ENCODE measurements around the gene NRF1.
"Not testable (repeated sequence)": the region's sequence is repeated elsewhere in the genome, so short reads cannot be mapped to it uniquely, and the experiment has no call there.

Gene NRF1

DNA sequence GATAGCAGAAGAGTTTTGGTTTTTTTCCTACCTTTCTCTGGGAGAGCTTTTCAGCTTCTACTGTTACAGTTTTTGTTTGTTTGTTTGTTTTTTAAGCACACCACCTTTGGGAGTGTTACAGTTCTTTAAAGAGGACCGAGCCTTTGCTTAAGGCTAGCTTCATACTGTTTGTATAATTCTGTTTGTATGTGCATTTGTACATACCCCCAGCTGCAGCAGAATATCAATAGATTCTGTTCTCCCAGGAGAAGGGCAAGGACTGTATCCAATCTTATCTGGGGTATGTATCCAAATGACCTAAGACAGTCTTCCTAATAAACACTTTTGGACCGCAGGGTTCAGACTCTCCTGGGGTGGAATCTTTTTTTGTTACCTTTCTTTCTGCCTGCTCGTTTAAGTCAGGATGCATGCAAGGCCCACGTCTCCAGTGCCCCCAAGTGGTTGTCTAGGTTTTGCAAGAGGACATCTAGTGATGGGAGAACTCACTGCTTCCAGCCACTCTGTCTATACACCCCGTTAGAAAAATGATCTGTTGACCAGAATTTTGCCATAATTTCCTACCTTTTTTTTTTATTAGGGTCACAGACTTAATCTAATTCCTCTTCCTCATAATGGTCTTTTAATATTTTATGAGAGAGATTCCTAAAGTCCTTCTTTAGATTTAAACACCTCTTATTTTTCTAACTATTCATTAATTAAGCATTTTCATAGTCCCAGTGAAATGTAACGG lies 23.9 kb downstream of the NRF1 start:
- H3K27me3 ChIP-seq (ENCODE audit: control insufficient read depth, insufficient read depth, low read length), result peaks cover 16% of the 10 kb centered on the region
- no peaks in the 10 kb centered on the region for H3K9me3 ChIP-seq (ENCODE audit: control insufficient read depth, low read depth, low read length)
- H3K4me3 ChIP-seq (ENCODE audit: low read length), result no peak overlapping the region
- H3K36me3 ChIP-seq (ENCODE audit: control insufficient read depth, low read depth, low read length), result no peaks in the 10 kb centered on the region
- H3K4me1 ChIP-seq (ENCODE audit: control insufficient read depth, low read depth, low read length), result peaks cover 6% of the 10 kb centered on the region
- no peak overlapping the region for H3K27ac ChIP-seq (ENCODE audit: low read length)
- H3K9ac ChIP-seq (ENCODE audit: low read length), result no peak overlapping the region

GRCh38 chr7:129636030-129636550 lies 24.6 kb downstream of the NRF1 start:
- not testable (repeated sequence) for H3K4me1 ChIP-seq (ENCODE audit: control insufficient read depth, low read depth, low read length); H3K27ac ChIP-seq (ENCODE audit: low read length); H3K9me3 ChIP-seq (ENCODE audit: control insufficient read depth, low read depth, low read length); H3K36me3 ChIP-seq (ENCODE audit: control insufficient read depth, low read depth, low read length); H3K4me3 ChIP-seq (ENCODE audit: low read length); H3K27me3 ChIP-seq (ENCODE audit: control insufficient read depth, insufficient read depth, low read length); H3K9ac ChIP-seq (ENCODE audit: low read length)

GRCh38 chr7:129636641-129637040 lies 25.1 kb downstream of the NRF1 start:
- Histone ChIP-seq H3K4me1 (ENCODE audit: control insufficient read depth, low read depth, low read length) (peaks cover 5% of the 10 kb centered on the region), H3K9me3 (ENCODE audit: control insufficient read depth, low read depth, low read length) (no peaks in the 10 kb centered on the region), H3K9ac (ENCODE audit: low read length) (no peak overlapping the region), H3K27me3 (ENCODE audit: control insufficient read depth, insufficient read depth, low read length) (peaks cover 4% of the 10 kb centered on the region), H3K27ac (ENCODE audit: low read length) (no peak overlapping the region), H3K36me3 (ENCODE audit: control insufficient read depth, low read depth, low read length) (no peaks in the 10 kb centered on the region), H3K4me3 (ENCODE audit: low read length) (no peak overlapping the region)

GRCh38 chr7:129640400-129640799 lies 28.9 kb downstream of the NRF1 start:
- Histone ChIP-seq H3K9ac (ENCODE audit: low read length) (no peak overlapping the region), H3K27ac (ENCODE audit: low read length) (no peak overlapping the region), H3K9me3 (ENCODE audit: control insufficient read depth, low read depth, low read length) (no peaks in the 10 kb centered on the region), H3K36me3 (ENCODE audit: control insufficient read depth, low read depth, low read length) (no peaks in the 10 kb centered on the region), H3K4me1 (ENCODE audit: control insufficient read depth, low read depth, low read length) (peaks cover 12% of the 10 kb centered on the region), H3K4me3 (ENCODE audit: low read length) (no peak overlapping the region), H3K27me3 (ENCODE audit: control insufficient read depth, insufficient read depth, low read length) (no peaks in the 10 kb centered on the region)

GRCh38 chr7:129642871-129643549 lies 31.5 kb downstream of the NRF1 start:
- H3K9ac ChIP-seq (ENCODE audit: low read length), result no peak overlapping the region
- no peaks in the 10 kb centered on the region for H3K27me3 ChIP-seq (ENCODE audit: control insufficient read depth, insufficient read depth, low read length)
- H3K27ac ChIP-seq (ENCODE audit: low read length), result no peak overlapping the region
- no peaks in the 10 kb centered on the region for H3K36me3 ChIP-seq (ENCODE audit: control insufficient read depth, low read depth, low read length)
- peaks cover 22% of the 10 kb centered on the region for H3K4me1 ChIP-seq (ENCODE audit: control insufficient read depth, low read depth, low read length)
- H3K9me3 ChIP-seq (ENCODE audit: control insufficient read depth, low read depth, low read length), result no peaks in the 10 kb centered on the region
- H3K4me3 ChIP-seq (ENCODE audit: low read length), result no peak overlapping the region

- H3K4me3 ChIP-seq (ENCODE audit: low read length), result no peak overlapping the region
- H3K9me3 ChIP-seq (ENCODE audit: control insufficient read depth, low read depth, low read length), result no peaks in the 10 kb centered on the region
- peaks cover 22% of the 10 kb centered on the region for H3K4me1 ChIP-seq (ENCODE audit: control insufficient read depth, low read depth, low read length)
- H3K36me3 ChIP-seq (ENCODE audit: control insufficient read depth, low read depth, low read length), result no peaks in the 10 kb centered on the region
- H3K27ac ChIP-seq (ENCODE audit: low read length), result no peak overlapping the region
- H3K9ac ChIP-seq (ENCODE audit: low read length), result no peak overlapping the region
- no peaks in the 10 kb centered on the region for H3K27me3 ChIP-seq (ENCODE audit: control insufficient read depth, insufficient read depth, low read length)
Observed at GRCh38 chr7:129643550-129644170, 32.1 kb downstream of the NRF1 start.

DNA sequence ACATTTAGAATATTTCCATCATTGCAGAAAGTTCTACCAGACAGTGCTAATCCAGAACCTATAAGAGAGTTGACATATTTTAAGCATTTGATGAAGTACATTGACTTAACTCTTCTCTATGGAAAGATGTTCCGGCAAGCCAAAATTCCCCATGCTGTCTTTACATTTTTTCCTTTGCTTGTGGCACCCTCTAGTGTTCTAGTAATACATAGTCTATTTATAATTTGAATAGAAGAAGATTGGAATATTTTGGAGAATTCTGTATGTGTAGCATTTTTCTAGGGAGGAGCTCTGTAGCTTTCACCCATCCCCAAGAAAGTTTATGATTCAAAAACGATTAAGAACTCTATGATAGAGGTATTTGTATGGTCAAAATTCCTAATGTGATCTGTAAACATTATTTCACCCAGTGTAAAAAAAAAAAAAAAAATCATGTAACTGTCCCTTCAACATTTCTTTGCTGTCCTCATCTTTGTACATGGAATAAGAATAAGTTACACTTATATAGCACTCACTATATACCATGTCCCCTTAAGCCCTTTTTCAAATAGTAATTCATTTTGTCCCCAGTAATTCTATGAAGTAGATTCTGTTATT lies 33.2 kb downstream of the NRF1 start:
- H3K9me3 ChIP-seq (ENCODE audit: control insufficient read depth, low read depth, low read length), result no peaks in the 10 kb centered on the region
- no peaks in the 10 kb centered on the region for H3K27me3 ChIP-seq (ENCODE audit: control insufficient read depth, insufficient read depth, low read length)
- no peak overlapping the region for H3K27ac ChIP-seq (ENCODE audit: low read length)
- no peak overlapping the region for H3K4me3 ChIP-seq (ENCODE audit: low read length)
- peaks cover 31% of the 10 kb centered on the region for H3K4me1 ChIP-seq (ENCODE audit: control insufficient read depth, low read depth, low read length)
- no peaks in the 10 kb centered on the region for H3K36me3 ChIP-seq (ENCODE audit: control insufficient read depth, low read depth, low read length)
- no peak overlapping the region for H3K9ac ChIP-seq (ENCODE audit: low read length)

GRCh38 chr7:129646369-129647021 lies 35.0 kb downstream of the NRF1 start:
- H3K4me3 ChIP-seq (ENCODE audit: low read length), result peak overlapping the region; percentile 4
- no peak overlapping the region for H3K27ac ChIP-seq (ENCODE audit: low read length)
- peaks cover 39% of the 10 kb centered on the region for H3K4me1 ChIP-seq (ENCODE audit: control insufficient read depth, low read depth, low read length)
- no peaks in the 10 kb centered on the region for H3K9me3 ChIP-seq (ENCODE audit: control insufficient read depth, low read depth, low read length)
- H3K9ac ChIP-seq (ENCODE audit: low read length), result no peak overlapping the region
- no peaks in the 10 kb centered on the region for H3K36me3 ChIP-seq (ENCODE audit: control insufficient read depth, low read depth, low read length)
- no peaks in the 10 kb centered on the region for H3K27me3 ChIP-seq (ENCODE audit: control insufficient read depth, insufficient read depth, low read length)

GRCh38 chr7:129649128-129649690 lies 37.7 kb downstream of the NRF1 start:
- Histone ChIP-seq H3K9me3 (ENCODE audit: control insufficient read depth, low read depth, low read length) (no peaks in the 10 kb centered on the region), H3K27ac (ENCODE audit: low read length) (no peak overlapping the region), H3K36me3 (ENCODE audit: control insufficient read depth, low read depth, low read length) (no peaks in the 10 kb centered on the region), H3K4me1 (ENCODE audit: control insufficient read depth, low read depth, low read length) (peaks cover 30% of the 10 kb centered on the region), H3K27me3 (ENCODE audit: control insufficient read depth, insufficient read depth, low read length) (no peaks in the 10 kb centered on the region), H3K4me3 (ENCODE audit: low read length) (no peak overlapping the region), H3K9ac (ENCODE audit: low read length) (no peak overlapping the region)

DNA sequence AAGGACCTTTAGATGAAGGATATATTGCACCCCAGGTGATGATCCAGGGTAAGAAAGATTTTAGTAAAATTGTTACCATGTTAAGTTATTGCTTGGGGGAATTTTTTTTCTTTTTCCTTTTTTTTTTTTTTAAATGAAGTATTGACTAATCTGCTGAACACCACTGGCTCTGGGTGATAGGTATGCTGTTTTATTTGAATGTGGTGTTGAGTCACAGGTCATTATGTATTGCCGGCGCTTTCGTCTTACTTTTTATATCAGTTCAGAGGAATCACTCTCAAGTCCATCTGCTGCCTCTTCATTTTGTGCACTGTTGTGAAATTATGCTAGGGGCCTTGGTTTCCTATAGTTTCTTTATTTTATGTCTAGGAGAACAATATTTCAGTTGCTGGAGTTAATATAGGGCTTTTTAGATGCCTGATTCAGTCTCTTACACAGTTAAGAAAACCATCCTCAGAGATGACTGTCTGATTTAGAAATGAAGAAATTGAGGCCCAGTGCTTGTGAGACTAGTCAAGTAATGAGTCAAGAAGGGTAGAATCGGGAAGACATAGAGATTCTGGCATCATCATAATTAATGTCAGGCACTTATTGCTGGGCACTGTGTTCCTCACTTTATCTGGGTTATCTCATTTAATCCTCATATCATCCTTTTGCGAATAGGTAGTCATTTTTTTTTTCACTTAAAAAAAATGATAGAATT lies 38.7 kb downstream of the NRF1 start:
- Histone ChIP-seq H3K27ac (ENCODE audit: low read length) (no peak overlapping the region), H3K4me1 (ENCODE audit: control insufficient read depth, low read depth, low read length) (peaks cover 30% of the 10 kb centered on the region), H3K27me3 (ENCODE audit: control insufficient read depth, insufficient read depth, low read length) (no peaks in the 10 kb centered on the region)

More for the DNA sequence above, 38.7 kb downstream of the NRF1 start:
- Histone ChIP-seq H3K9me3 (ENCODE audit: control insufficient read depth, low read depth, low read length) (no peaks in the 10 kb centered on the region), H3K9ac (ENCODE audit: low read length) (no peak overlapping the region), H3K4me3 (ENCODE audit: low read length) (no peak overlapping the region), H3K36me3 (ENCODE audit: control insufficient read depth, low read depth, low read length) (no peaks in the 10 kb centered on the region)

Data from iPS-18a (cell line).